ENCODE measurements around the gene XRCC1. TPM values are rescaled to one million over a fixed set of nuclear protein-coding genes. Genes with fewer than 3 reads are reported as not detected.

XRCC1 gene
- total and polyA plus RNA-seq, 9 of the 15 experiments (the other 6 are each of a cell fraction or from before 2014, with no cell fraction given), result 1.5 to 36.9 (median 24.9) TPM

- no peak; a peak in 1 of 4 replicates for TF ChIP-seq RCOR1 (IDR thresholded peaks at IDR 0.05; ENCODE audit: borderline replicate concordance in 1 of 2, low read depth in 2 of 2, low read length in 2 of 2)
- no peak for TF ChIP-seq STAT5B (CRISPR knock-in tag; IDR thresholded peaks at IDR 0.05)
- no peak for TF ChIP-seq KHSRP (IDR thresholded peaks at IDR 0.05)
- TF ChIP-seq MAFG (tag; conservative IDR thresholded peaks at IDR 0.05), result no peak
- TF ChIP-seq HMBOX1 (IDR thresholded peaks at IDR 0.05), result no peak
- no peak for TF ChIP-seq BMI1 (IDR thresholded peaks at IDR 0.05; ENCODE audit: low read length)
- TF ChIP-seq FOXJ3 (CRISPR knock-in tag; IDR thresholded peaks at IDR 0.05), result no peak
- TF ChIP-seq BACH1 (tag; IDR thresholded peaks at IDR 0.05), result no peak
- no peak for TF ChIP-seq FIP1L1 (IDR thresholded peaks at IDR 0.05; ENCODE audit: low read depth, low read length, poor library complexity, severe bottlenecking)
- TF ChIP-seq NCOR1 (IDR thresholded peaks at IDR 0.05), result no peak
- TF ChIP-seq ETV1 (tag; conservative IDR thresholded peaks at IDR 0.05; ENCODE audit: low read depth), result peak; percentile 14; the same call in 1 of the 2 replicates
- TF ChIP-seq PTRF (tag; IDR thresholded peaks at IDR 0.05), result no peak
- TF ChIP-seq NONO (IDR thresholded peaks at IDR 0.05; ENCODE audit: low read depth in 2 of 2, low read length in 1 of 2), result no peak
- TF ChIP-seq ZBTB33 (CRISPR knock-in tag; IDR thresholded peaks at IDR 0.05), result no peak
- TF ChIP-seq TAL1 (IDR thresholded peaks at IDR 0.05), result no peak
- peak; percentile 53; the same call in 1 of the 2 replicates for TF ChIP-seq CTBP1 (IDR thresholded peaks at IDR 0.05; ENCODE audit: borderline replicate concordance)
- peak; percentile 54 for TF ChIP-seq ZBTB12 (CRISPR knock-in tag; IDR thresholded peaks at IDR 0.05)
- no peak for TF ChIP-seq THRB (CRISPR knock-in tag; conservative IDR thresholded peaks at IDR 0.05)
- no peak for TF ChIP-seq ZNF23 (CRISPR knock-in tag; IDR thresholded peaks at IDR 0.05)
- TF ChIP-seq ZEB2 (IDR thresholded peaks at IDR 0.05), result no peak
- TF ChIP-seq MTA1 (IDR thresholded peaks at IDR 0.05; ENCODE audit: borderline replicate concordance), result peak; percentile 92
- TF ChIP-seq THRAP3 (IDR thresholded peaks at IDR 0.05; ENCODE audit: borderline replicate concordance), result no peak
- TF ChIP-seq E2F1 (CRISPR knock-in tag; IDR thresholded peaks at IDR 0.05), result peak; percentile 47; the same call in 1 of the 2 replicates
These were observed at the start of gene XRCC1, which contains the start of gene PINLYP (continued) for GRCh38 chr19:43575156-43575950.
